HG02623 (cell line): Measurements from ENCODE around the gene ANKMY2.
"Not testable (repeated sequence)": the region's sequence is repeated elsewhere in the genome, so short reads cannot be mapped to it uniquely, and the experiment has no call there.

ENCODE experiments used
- ATAC-seq: cut with Tn5 transposase; IDR thresholded peaks from one replicate; pipeline ENCODE4 v1.9.1; 2021; ENCODE audit warnings: moderate library complexity; ENCODE audit not compliant: unreplicated experiment

The ANKMY2 gene

GRCh38 chr7:16645593-16646471 is at the start of gene ANKMY2, which contains the start of gene BZW2:
ANKMY2 (minus strand) TSS chr7:16645754; CDS start chr7:16645573, 181 bp downstream.
BZW2 (plus strand) TSS chr7:16646181; CDS start chr7:16665444, 19,263 bp downstream.
- ATAC-seq = peak; percentile 98

- ATAC-seq = no peak
Observed at GRCh38 chr7:16694806-16695205, 49.3 kb upstream of the ANKMY2 start.

- no peak for ATAC-seq
Observed at GRCh38 chr7:16693601-16694318, 48.2 kb upstream of the ANKMY2 start.

- no peak for ATAC-seq
Observed at GRCh38 chr7:16691241-16691640, 45.7 kb upstream of the ANKMY2 start.

GRCh38 chr7:16688249-16688648 is 42.7 kb upstream of the ANKMY2 start:
- no peak for ATAC-seq

- no peak for ATAC-seq
Observed at GRCh38 chr7:16685535-16685934, 40.0 kb upstream of the ANKMY2 start.

GRCh38 chr7:16684935-16685334 is 39.4 kb upstream of the ANKMY2 start:
- no peak for ATAC-seq

GRCh38 chr7:16678645-16679566 is 33.4 kb upstream of the ANKMY2 start:
- not testable (repeated sequence) for ATAC-seq

GRCh38 chr7:16677978-16678494 is 32.5 kb upstream of the ANKMY2 start:
- ATAC-seq = no peak

GRCh38 chr7:16675277-16675676 is 29.7 kb upstream of the ANKMY2 start:
- ATAC-seq = no peak

GRCh38 chr7:16671811-16672210 is 26.3 kb upstream of the ANKMY2 start:
- ATAC-seq = no peak

GRCh38 chr7:16670731-16671344 is 25.3 kb upstream of the ANKMY2 start:
- no peak for ATAC-seq

- no peak for ATAC-seq
Observed at GRCh38 chr7:16670021-16670420, 24.5 kb upstream of the ANKMY2 start.

- no peak for ATAC-seq
Observed at GRCh38 chr7:16669581-16669980, 24.0 kb upstream of the ANKMY2 start.

- no peak for ATAC-seq
Observed at GRCh38 chr7:16668978-16669377, 23.4 kb upstream of the ANKMY2 start.

GRCh38 chr7:16668049-16668858 is 22.7 kb upstream of the ANKMY2 start:
- no peak for ATAC-seq

GRCh38 chr7:16667355-16667754 is 21.8 kb upstream of the ANKMY2 start:
- no peak for ATAC-seq

- ATAC-seq = no peak
Observed at GRCh38 chr7:16661924-16662323, 16.4 kb upstream of the ANKMY2 start.

GRCh38 chr7:16660702-16661464 is 15.3 kb upstream of the ANKMY2 start:
- ATAC-seq = no peak
